ENCODE data around the gene C8G.

C8G gene

DNA sequence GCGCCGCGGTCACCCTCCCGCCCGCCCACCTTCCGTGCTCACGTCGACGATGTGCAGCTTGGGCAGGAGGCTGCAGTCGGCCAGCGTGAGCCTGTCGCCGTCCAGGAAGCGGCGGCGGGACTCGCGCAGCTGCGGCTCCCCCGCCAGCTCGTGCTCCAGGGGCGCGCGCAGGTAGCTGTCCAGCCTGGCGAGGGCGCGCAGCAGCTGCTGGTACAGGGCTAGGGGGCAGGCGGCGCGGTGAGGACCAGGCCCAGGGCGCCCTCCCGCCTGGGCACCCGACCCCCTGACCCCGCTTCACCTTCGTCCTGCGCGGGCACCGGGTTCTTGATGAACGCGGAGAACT, 49.8 kb downstream of the C8G start:
- no peak overlapping the region for H3K4me3 ChIP-seq (replicated peaks; ENCODE audit: low read depth, low read length)
- TF ChIP-seq, protein P1, sequence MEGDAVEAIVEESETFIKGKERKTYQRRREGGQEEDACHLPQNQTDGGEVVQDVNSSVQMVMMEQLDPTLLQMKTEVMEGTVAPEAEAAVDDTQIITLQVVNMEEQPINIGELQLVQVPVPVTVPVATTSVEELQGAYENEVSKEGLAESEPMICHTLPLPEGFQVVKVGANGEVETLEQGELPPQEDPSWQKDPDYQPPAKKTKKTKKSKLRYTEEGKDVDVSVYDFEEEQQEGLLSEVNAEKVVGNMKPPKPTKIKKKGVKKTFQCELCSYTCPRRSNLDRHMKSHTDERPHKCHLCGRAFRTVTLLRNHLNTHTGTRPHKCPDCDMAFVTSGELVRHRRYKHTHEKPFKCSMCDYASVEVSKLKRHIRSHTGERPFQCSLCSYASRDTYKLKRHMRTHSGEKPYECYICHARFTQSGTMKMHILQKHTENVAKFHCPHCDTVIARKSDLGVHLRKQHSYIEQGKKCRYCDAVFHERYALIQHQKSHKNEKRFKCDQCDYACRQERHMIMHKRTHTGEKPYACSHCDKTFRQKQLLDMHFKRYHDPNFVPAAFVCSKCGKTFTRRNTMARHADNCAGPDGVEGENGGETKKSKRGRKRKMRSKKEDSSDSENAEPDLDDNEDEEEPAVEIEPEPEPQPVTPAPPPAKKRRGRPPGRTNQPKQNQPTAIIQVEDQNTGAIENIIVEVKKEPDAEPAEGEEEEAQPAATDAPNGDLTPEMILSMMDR (IDR thresholded peaks at IDR 0.05; ENCODE audit: low read depth, low read length, missing control alignments) = no peak
- no peak for DNase-seq (ENCODE audit: extremely low read depth, low read depth)

- DNase-seq (ENCODE audit: extremely low read depth, low read depth) = no peak
Observed at GRCh38 chr9:136995362-136995761, 50.3 kb downstream of the C8G start.

GRCh38 chr9:136995772-136996311, 50.8 kb downstream of the C8G start:
- DNase-seq (ENCODE audit: extremely low read depth, low read depth) = no peak
- no peak overlapping the region for H3K4me3 ChIP-seq (replicated peaks; ENCODE audit: low read depth, low read length)
- TF ChIP-seq, protein P1 (IDR thresholded peaks at IDR 0.05; ENCODE audit: low read depth, low read length, missing control alignments) = no peak

More at GRCh38 chr9:136995362-136995761, 50.3 kb downstream of the C8G start:
- H3K4me3 ChIP-seq (replicated peaks; ENCODE audit: low read depth, low read length) = no peak overlapping the region
- TF ChIP-seq, protein P1 (IDR thresholded peaks at IDR 0.05; ENCODE audit: low read depth, low read length, missing control alignments) = no peak

Data from HFF-Myc (cell line).